GM18907 (cell line): Measurements from ENCODE around the gene OSR1.
"Not testable (repeated sequence)": the region's sequence is repeated elsewhere in the genome, so short reads cannot be mapped to it uniquely, and the experiment has no call there.

Experiments
- ATAC-seq: cut with Tn5 transposase; IDR thresholded peaks from one replicate; pipeline ENCODE4 v1.9.1; 2021; ENCODE audit warnings: mild to moderate bottlenecking, moderate library complexity; ENCODE audit not compliant: unreplicated experiment

The OSR1 gene

GRCh38 chr2:19358242-19359020 is at the start of gene OSR1:
OSR1 (minus strand) TSS chr2:19358623; CDS start chr2:19353805, 4,818 bp downstream.
- no peak for ATAC-seq

DNA sequence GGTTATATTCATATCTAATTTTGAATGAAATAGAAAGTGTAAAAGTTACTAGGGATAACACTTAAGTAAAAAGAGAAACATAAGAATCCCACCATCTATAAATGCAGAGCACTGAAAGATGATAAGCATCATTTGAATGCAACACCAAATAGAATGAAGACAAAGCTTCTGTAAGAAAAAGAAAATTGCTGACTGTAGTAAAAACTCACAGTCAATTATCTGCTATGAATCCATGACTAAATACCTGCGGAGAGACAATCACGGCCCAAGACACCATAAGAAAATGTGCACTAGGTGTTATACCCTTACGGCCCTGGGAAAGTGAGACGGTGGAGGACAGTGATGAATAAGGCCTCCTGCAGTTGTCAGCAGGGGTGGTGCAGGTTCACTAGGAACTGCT is 45.4 kb upstream of the OSR1 start:
- ATAC-seq = no peak

DNA sequence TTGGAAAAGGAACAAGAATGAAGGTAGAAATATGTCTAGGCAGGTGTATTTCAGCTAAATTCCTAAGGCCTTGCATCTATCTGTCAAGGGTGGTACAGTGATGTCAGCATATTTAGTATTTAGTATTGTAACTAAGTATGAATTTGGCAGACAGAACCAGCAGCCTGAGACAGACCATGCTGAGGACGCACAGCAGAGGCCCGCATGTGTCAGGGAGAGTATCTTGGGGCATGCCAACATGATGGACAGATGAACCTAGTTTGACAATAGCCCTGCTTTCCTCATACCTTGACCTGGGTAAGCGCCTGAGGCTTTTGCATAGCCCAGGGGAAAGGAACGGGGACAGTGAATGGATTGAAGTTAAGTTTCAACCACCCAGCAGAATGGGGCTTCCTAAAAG is 33.8 kb upstream of the OSR1 start:
- ATAC-seq = no peak

DNA sequence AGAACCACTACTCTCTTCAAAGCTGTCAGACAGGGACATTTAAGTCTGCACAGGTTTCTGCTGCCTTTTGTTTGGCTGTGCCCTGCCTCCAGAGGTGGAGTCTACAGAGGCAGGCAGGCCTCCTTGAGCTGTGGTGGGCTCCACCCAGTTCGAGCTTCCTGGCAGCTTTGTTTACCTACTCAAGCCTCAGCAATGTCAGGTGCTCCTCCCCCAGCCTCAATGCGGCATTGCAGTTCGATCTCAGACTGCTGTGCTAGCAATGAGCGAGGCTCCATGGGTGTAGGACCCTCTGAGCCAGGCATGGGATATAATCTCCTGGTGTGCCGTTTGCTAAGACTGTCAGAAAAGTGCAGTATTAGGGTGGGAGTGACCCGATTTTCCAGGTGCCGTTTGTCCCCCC is 31.0 kb upstream of the OSR1 start:
- not testable (repeated sequence) for ATAC-seq

DNA sequence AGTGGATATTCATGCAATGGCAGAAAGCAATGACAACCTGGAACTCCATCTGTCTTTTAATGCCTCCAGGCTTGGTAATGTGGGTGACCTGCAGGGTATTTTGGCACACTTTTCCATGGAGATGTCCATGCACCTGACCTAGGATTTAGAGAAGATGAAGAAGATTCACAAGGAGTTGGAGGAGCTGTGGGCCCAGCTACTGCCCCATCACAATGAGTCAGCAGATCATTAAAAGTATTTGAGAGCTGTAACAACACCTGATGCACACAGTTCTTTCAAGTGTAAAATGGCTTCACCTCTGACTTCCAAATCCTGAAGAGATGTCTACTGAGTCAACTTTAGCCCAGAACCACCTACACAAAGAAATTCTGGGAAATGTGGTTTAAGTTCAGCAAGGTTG is 22.1 kb upstream of the OSR1 start:
- ATAC-seq = no peak

GRCh38 chr2:19378939-19379338 is 20.5 kb upstream of the OSR1 start:
- no peak for ATAC-seq

- no peak for ATAC-seq
These were observed 19.3 kb upstream of the OSR1 start for GRCh38 chr2:19377717-19378116.

DNA sequence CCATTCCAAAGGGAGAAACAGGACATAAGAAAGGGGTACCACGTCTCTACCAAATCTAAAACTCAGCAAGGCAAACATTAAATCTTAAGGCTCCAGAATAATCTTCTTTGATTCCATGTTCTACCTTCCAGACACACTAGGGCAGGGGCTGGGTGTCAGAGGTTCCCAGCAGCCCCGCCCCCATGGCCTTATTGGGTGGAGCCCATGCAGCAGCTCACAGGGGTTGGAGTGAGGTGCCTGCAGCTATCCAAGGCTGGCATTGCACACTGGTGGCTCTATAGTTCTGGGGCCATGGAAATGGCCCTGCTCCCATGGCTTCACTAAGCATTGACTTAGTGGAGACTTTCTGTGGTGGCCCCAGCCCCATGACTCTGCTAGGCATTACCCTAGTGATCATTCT is 14.9 kb upstream of the OSR1 start:
- no peak for ATAC-seq

- no peak for ATAC-seq
These were observed 13.7 kb upstream of the OSR1 start for GRCh38 chr2:19371996-19372582.

DNA sequence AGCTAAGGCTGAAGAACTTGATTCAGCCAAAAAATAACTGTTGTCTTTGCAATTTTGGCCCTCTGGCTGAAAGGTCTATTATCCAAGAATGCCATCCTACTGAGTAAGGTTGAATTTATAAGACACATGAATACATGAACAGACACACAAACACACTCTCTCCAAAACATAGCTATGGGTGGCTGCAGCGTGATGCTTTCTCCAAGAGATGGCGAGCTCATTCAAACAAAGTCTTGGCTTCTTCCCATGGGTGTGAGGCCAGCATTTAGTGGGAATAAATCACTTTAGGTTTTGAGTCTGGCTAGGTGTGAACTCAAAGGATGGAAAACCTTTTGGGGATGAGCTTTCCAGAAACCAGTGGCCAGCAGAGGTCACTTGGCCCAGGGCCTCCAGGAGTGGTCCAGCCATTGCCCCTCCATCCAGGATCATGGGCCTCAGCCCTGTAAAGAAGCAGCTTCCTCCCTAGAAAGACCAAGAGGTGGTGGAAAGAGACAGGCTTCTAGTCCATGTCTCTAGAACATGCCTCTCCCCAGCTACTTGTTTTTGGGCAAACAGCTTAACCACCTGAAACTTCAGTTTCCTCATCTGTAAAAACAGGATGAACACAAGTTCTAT is 11.0 kb upstream of the OSR1 start:
- ATAC-seq = no peak

DNA sequence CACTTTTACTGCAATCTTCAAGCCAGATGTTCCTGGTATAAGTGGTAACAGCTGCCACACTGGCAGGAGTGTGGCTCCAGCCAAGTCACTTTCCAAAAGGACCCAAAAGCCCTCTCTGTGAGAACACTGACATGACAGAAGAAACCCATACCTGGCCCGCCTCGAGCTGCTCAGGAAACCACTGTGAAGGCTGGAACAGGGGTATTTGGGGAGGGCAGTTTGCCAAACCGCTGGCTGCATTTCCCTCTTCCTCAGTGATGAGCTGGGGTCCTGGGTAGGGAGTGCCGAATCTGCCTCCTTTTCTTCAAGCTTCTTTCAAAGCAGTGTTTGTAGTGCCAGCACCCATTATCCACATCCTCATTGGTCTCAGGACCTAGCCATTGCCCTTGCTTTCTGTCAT is 10.3 kb upstream of the OSR1 start:
- ATAC-seq = no peak

GRCh38 chr2:19367326-19367725 is 8.9 kb upstream of the OSR1 start:
- no peak for ATAC-seq

DNA sequence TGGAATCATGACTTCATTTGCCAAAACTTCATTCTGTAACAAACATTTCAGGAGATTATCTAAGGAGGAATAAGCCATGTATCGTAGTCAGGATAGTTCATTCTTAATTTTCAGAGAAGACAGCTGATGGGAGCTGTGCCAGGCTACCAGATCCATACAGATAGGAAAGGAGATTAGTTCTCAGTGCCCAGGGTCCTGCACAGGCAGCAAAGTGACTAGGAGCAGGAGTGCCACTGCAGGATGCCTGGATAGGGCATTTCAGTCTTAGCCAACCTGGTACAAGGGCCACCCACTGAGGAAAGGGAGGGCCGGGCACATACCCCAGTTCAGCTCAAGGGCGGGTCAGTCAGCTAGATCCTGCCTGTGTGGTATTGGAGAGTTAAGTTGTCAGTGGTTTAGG is 6.7 kb upstream of the OSR1 start:
- ATAC-seq = no peak

DNA sequence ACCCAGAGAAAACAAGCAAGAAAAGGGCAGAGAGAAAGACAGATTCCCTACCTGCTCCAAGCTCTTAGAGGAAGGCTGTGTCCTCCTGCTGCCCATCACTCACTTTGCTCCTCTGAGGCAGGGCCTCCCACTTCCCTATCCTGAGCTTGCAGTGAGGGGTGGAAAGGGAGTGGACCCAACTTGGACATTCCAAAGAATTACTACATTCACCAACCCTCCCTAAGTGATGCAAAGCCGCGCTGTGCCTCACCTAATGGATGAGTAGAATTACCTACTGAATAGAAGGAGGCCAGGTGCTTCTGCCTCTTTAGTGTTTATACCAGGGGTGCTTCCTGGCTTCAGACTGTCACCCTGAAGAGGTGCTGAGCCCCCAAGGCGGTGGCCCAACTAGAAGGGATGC is 5.6 kb upstream of the OSR1 start:
- no peak for ATAC-seq

- ATAC-seq = no peak
These were observed 5.0 kb upstream of the OSR1 start for GRCh38 chr2:19363474-19363778.

- ATAC-seq = peak; percentile 56
These were observed 4.5 kb upstream of the OSR1 start for GRCh38 chr2:19362755-19363473.

- ATAC-seq = no peak
These were observed 3.8 kb upstream of the OSR1 start for GRCh38 chr2:19362094-19362754.

DNA sequence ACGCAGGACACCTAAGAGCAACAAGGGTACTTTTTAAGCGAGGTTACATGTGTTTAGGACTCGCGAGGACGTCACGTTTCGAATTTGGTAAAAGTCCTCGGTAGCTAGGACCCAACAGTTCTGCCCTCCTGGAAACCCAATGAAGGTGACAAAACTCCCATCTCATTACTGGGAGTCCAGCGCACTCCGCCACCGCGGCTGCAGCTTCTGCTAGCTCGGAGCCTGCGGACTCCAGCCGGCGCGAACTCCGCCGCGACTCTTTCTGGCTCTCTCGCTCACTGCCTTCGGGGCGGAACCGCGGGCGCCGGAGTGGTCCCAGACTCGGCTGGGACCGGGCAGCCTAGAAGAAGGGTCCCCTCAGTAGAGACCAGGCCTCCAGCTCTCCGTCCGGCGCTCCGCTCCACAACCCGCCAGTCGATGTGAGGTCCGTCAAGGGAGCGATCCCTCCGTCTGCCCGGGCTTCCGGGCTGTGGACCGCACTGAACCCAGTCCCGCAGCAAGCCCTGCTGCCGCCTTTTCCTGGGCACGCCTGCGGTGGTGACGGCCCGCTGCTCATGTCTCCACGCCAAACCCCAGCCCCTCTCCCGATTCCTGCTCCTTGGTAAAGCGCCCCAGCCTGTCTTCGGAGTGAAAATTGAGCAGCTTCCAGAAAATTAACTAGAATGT is 3.0 kb upstream of the OSR1 start:
- ATAC-seq = no peak

DNA sequence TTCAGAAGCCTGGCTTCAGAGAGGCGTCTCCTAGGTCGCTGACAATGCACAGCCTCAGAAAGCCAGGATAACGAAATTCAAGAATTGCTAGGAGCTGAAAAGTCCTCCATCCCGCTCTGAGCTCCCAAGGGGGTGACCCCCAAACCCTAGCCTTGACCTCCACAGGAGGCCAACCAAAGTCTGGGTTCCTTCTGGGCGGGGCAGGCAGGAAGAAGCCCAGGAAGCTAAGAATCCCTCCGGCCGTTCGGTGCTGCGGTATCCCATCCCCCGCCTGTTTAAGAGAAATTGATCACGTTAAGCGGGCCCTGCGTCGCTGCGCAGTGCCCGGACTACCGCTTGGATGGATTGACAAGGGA is 2.5 kb upstream of the OSR1 start:
- ATAC-seq = no peak

DNA sequence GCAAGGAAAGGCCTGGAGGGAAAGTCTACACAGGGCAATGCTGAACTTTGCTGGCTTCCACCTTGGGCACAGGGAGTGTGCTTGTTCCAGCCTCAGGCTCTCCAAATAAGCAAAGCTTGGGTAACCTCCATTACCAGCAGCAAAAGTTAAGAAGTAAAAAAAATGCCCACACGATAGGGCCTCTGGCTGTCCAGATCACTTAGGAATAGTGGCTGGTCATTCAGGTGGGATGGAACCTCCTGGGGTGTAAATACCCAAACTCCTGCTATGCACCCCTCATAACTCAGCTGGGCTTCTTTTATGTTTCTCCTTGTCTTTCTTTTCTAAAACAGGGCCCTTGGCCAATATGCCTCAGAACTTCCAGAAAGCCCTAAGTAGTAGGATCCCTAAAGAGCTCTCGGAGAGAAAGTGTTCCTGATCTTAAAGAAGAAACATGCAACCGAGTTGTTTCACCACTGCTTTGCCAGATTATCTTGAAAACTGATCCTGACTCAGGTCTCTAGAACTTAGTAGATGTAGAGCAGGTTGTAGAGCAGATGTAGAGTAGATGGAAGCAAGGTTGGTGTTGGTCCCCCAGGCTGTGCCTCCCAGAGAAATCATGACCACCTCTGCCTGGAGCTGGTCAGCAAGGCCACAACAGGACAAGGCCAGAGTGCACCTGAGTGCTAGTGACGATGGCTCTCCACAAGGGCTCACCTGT is 2.0 kb upstream of the OSR1 start:
- ATAC-seq = no peak
